Amniotic stem cell (primary cell): Measurements from ENCODE around the gene ACP7.
"Not testable (repeated sequence)": the region's sequence is repeated elsewhere in the genome, so short reads cannot be mapped to it uniquely, and the experiment has no call there.

ENCODE experiments used
- DNase-seq: peaks from one replicate; lab custom pipeline; 2025; lab: John Stamatoyannopoulos, UW

ACP7 gene

DNA sequence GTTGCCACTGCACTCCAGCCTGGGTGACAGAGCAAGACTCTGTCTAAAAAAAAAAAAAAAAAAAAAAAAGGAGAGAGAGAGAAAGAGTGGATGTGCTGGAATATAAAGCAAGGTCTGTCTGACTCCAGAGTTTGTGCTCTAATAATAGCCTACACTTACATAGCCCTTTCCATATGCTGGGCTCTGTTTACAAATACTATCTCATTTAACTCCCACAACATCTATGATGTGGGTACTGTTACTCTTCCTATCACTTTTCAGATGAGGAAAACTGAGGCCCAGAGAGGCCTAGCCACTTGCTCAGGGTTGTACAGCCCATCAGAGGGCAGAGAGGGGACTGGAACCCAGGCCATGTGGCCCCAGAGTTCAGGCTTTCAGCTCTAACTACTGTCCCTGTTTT, 25.5 kb downstream of the ACP7 start:
- no peak for DNase-seq

DNA sequence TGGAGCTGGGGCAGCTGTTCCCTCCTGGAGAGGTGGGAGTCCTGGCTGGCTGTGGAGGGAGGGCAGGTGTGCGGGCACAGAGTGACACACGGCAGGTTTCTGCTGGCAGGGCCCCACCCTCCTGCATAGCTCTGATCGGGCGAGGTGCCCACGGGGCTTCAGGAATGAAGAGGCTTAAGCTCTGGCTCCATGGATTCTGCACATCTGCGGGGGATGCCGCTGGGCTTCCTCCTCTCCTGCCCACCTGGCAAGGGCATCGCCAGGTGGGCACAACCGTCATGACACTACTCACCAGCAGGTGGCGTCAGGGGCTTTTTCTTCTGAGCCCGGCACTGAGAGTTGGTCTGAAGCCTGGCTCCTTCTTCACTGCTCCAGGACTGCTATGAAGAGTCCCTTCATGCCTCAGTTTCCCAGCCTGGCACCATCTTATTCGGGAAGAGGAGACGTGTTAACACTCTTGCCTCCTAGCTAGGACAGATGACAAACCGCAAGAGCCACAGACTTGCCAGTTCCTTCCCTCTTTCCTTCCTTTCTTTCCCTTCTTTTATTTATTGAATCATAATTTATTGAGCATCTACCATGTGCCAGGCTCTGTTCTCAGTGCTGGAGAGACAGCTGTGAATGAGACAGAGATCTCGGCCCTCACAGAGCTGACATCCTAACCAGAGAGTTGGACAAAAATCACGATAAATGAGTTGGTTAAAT, 26.2 kb downstream of the ACP7 start:
- peak; percentile 35 for DNase-seq

DNA sequence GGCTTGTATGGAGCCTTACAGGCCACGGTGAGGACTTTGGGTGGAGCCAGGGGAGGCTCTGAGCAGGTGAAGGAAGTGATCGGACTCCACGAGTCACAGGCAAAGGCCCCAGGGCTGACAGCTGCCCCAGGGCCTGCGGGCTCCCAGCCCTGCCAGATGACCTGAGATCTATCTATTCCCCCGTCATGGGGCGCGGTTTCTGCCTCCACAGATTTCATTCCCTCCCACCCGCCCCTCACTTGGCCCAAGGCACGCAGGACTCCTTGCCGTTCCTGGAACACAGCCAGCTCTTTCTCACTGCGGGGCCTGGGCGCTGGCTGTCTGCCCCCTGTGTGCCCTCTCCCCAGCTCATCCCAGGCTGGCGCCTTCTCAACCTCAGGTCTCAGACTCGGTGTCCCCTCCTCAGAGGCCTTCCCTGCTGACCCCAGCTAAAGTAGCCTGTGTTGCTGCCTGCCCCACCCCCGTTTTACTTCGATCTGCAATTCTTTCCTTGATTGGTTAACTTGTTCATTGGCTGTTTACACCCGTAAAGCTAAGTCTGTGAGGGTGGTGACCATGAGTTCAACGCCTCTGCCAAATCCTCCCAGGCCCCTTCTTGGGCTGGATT, 27.5 kb downstream of the ACP7 start:
- DNase-seq: no peak

GRCh38 chr19:39112338-39112890, 28.2 kb downstream of the ACP7 start:
- no peak for DNase-seq

DNA sequence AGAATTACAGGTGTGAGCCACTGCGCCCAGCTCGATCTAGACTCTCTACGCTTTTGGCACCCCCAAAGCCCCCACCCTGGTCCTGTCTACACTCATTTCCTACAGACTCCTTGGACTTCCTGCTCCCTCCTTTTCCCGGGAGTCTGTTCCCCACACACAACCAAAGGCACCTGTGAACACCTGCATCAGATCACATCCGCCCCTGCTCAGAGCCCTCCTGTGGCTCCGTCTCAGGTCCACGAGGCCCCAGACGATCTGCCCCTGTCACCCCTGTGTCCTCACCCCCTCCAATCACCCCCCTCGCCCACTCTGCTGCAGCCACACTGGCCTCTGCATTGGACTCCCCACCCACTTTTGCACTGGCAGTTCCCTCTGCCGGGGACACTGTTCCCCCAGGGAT, 29.0 kb downstream of the ACP7 start:
- DNase-seq: no peak

DNA sequence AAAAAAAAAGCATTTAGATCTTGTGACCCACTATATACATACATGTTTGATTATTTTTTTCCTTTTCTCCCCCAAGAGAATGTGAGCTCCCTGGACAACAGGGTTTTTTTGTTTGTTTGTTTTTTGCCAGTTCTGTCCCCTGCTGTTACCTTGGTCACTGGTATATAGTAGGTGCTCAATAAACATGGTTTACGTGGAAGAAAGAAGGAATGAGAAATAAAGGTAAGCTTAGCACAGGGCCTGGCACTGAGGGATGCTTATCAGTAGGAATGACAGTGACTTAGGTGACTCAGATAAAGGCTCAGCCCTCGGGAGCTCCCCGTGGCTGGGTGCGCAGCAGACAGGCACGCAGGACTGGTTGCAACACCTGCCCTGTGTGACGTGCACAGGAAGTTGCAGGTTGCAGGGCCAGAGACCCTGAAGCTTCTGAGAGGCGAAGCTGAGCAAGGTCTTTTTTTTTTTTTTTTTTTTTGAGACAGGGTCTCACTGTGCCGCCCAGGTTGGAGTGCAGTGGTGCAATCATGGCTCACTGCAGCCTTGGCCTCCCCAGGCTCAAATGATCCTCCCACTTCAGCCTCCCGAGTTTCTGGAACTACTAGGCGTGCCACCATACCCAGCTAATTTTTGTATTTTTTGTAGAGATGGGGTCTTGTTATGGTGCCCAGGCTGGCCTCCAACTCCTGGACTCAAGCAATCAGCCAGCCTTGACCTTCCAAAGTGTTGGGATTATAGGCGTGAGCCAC, 31.1 kb downstream of the ACP7 start:
- DNase-seq: no peak

DNA sequence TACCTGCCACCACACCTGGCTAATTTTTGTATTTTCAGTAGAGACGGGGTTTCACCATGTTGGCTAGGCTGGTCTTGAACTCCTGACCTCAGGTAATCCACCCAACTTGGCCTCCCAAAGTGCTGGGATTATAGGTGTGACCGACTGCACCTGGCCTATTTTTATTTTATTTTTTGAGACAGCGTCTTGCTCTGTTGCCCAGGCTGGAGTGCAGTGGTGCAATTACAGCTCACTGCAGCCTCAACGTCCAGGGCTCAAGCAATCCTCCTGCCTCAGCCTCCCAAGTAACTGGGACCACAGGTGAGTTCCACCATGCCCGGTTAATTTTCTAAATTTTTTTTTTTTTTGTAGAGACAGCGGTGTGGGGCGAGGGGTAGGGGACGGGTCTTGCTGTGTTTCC, 32.9 kb downstream of the ACP7 start:
- DNase-seq: not testable (repeated sequence)

DNA sequence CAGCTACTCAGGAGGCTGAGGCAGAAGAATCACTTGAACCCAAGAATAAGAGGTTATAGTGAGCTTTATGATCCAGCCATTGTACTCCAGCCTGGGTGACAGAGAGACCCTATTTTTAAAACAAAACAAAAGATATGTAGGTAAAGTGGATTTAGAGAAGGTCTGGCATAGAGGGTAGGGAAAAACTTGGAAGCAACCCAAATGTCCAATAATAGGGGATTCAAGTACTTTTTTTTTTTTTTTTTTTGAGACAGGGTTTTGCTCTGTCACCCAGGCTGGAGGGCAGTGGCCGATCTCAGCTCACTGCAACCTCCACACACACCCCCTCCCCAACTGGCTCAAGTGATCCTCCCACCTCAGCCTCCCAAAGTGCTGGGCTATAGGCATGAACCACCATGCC, 35.7 kb downstream of the ACP7 start:
- no peak for DNase-seq

DNA sequence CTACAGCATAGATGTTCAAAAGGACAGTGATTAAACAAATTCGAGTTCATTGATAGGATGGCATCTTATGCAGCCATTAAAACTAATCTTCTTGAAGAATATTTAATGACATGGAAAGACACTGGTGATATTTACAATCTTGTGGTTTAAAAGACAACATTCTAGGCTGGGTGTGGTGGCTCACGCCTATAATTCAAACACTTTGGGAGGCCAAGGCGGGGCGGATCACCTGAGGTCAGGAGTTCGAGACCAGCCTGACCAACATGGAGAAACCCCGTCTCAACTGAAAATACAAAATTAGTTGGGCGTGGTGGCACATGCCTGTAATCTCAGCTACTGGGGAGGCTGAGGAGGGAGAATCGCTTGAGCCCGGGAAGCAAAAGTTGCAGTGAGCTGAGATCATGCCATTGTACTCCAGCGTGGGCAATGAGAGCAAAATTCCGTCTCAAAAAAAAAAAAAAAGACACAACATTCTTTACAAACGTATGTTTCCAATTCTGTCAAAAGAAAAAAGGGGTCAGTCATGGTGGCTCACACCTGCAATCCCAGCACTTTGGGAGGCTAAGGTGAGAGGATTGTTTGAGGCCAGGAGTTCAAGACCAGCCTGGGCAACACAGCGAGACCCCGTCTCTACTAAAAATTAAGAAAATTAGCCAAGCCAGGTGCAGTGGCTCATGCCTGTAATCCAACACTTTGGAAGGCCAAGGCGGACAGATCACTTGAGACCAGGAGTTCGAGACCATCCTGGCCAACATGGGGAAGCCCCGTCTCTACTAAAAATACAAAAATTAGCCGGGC, 39.0 kb downstream of the ACP7 start:
- DNase-seq: no peak

DNA sequence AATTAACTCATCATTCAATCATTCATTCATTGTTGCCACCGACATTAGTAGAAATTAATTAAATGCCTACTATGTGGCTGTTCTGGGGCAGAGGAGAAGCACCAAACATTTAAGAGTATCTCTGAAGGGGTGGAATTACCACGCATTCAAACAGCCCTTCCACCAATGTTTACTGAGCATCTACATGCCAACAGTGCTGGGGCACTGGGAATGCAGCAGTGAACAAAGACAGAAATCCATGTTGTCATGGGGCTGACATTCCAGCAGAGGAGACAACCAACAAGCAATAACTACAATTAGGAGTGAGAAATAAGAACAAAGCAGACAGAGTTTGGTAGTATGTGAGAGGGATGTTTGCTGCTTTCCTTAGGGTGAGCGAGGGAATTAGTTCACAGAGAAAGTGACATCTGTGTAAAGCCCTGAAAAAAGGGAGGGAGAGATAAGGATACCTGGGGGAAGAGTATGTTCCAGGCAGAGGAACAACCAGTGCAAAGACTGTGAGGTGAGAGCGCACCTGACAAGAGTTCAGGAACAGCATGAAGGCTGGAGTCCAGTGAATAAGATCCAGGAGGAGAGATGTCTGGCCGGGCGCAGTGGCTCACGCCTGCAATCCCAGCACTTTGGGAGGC, 40.1 kb downstream of the ACP7 start:
- no peak for DNase-seq

DNA sequence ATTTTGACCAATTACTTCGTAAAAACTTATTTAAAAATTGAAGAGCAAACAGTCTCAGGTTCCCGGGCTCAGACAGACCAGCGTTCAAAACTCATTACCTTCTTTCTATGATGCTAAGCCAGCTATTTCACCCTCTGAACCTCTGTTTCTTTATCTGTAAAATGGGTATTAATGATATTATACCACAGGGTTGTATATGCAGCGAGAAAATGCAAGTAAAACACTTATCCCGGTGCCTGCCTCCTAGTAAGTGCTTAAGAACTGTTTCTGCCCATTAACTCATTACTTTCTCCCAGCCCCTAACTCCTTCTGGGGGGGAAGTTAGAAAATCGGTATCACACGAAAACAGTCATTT, 41.0 kb downstream of the ACP7 start:
- no peak for DNase-seq

- DNase-seq: peak; percentile 98
Observed at GRCh38 chr19:39125554-39126311, 41.6 kb downstream of the ACP7 start, which contains the start of gene PAK4. TSS of gene PAK4 (plus strand) at chr19:39125786. CDS start at chr19:39169554, 43,768 bp downstream.

GRCh38 chr19:39126312-39127187, 42.4 kb downstream of the ACP7 start:
- DNase-seq: no peak

- DNase-seq: no peak
Observed at GRCh38 chr19:39127812-39128515, 43.8 kb downstream of the ACP7 start.

DNA sequence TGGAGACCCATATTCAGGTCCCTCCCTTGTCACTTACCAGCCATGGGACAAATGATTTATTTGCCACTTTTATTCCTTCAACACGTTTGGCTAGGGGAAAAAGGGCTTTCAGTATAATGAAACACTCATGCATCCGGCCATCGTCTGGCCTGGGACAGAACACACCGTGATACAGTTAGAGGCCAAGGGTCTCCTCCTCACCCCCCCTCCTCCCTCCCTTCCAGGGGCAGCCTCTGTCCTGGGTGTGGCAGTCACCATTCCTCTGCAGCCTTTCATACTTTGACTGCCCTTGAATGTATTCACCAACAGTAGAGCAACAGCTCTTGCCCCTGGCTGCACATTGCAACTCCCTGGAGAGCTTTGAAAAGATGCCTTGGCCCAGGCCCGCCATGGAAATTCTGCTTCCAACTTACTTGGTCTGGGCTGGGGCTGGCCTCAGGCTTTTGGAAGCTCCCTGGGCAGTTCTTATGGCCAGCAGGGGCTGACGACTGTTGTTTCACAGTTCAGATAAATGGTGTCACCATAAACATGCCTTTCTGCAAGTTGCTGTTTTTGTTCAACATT, 44.4 kb downstream of the ACP7 start:
- no peak for DNase-seq

DNA sequence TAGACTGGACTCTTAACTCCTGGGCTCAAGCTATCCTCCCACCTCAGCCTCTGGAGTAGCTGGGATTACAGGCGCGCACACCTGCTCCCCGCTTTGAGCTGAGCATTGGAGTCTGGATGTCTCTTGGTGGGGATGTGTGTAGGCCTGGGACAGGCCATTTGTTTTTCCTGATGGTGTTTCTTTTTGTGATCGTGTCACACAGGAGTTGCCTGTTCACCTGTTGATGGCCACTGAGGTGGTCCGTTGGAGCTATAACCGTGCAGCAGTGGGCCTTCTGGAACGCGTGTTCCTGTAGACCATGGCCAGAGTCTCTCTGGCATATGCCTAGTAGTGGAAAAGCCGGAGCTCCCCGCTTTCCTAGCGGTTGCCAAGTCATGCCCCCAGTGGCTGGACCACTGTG, 44.9 kb downstream of the ACP7 start:
- DNase-seq: no peak

GRCh38 chr19:39130337-39131254, 46.4 kb downstream of the ACP7 start:
- DNase-seq: no peak

- no peak for DNase-seq
Observed at GRCh38 chr19:39131255-39131755, 47.1 kb downstream of the ACP7 start.
